Fibroblast of pulmonary artery (primary cell): ENCODE data around the gene NUDT16L1.

Experiments used
- DNase-seq: peaks from one replicate; pipeline ENCODE4 v3.0.0-alpha.2; 2010; ENCODE audit warnings: low read depth
- H3K4me3 ChIP-seq: replicated peaks from 2 replicates; pipeline ENCODE4 v1.5.1; 2011; ENCODE audit warnings: low read depth, mild to moderate bottlenecking, control low read depth, low read length, moderate library complexity
- TF ChIP-seq, protein P1 (sequence below): IDR thresholded peaks from 2 replicates; pipeline ENCODE4 v1.5.1; 2011; ENCODE audit warnings: mild to moderate bottlenecking, control low read depth, low read length, inconsistent platforms; ENCODE audit errors: missing control alignments

NUDT16L1 gene

DNA sequence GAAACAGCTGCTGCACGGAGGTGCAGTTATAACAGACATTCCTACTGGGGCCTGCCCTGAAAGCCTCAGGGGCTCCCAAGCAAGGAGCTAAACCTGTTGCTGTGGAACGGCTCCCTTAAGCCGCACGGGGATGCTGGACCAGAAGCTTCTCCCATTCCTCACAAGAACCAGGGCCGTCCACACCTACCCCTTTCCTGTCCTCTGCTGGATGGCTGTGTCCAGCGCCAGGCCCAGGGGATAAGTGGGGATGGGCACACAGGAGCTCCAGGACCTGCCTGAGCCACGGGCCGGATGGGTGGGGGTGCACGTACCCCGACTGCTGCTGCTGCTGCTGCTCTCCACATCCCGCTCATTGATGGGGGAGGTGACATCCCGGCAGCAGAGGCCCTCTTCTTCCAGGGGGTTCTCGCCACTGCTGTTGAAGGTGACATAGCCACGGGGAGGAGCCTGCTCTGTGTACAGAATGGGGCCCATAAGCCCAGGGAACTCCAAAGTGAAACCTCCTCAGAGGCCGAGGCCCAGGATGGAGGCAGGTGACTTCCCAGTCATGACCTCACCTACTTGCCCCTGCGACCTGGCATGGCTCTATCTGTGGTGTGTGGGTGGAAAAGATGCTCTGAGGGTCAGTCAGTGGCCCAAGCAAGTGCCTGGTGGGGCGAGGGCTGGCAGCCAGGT, 8.6 kb downstream of the NUDT16L1 start:
- TF ChIP-seq, protein P1, sequence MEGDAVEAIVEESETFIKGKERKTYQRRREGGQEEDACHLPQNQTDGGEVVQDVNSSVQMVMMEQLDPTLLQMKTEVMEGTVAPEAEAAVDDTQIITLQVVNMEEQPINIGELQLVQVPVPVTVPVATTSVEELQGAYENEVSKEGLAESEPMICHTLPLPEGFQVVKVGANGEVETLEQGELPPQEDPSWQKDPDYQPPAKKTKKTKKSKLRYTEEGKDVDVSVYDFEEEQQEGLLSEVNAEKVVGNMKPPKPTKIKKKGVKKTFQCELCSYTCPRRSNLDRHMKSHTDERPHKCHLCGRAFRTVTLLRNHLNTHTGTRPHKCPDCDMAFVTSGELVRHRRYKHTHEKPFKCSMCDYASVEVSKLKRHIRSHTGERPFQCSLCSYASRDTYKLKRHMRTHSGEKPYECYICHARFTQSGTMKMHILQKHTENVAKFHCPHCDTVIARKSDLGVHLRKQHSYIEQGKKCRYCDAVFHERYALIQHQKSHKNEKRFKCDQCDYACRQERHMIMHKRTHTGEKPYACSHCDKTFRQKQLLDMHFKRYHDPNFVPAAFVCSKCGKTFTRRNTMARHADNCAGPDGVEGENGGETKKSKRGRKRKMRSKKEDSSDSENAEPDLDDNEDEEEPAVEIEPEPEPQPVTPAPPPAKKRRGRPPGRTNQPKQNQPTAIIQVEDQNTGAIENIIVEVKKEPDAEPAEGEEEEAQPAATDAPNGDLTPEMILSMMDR: no peak
- no peak overlapping the region for H3K4me3 ChIP-seq
- DNase-seq: no peak

DNA sequence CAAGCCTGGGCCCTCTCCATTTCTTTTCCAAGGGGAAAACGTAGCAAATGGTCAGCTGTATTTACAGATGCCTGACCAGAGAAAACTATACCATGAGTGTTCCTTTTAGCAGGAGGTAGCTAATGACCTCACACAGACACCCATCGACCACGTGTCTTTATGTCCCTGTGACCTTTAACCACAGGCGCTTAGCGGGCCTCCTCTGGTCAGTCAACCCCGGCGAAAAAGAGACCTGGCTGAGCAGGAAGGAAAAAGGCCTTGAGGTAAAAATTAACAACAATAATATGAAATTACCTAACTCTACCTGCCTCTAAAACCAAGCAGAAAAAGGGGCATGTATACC, 9.1 kb downstream of the NUDT16L1 start:
- TF ChIP-seq, protein P1: no peak
- DNase-seq: no peak
- H3K4me3 ChIP-seq: no peak overlapping the region

DNA sequence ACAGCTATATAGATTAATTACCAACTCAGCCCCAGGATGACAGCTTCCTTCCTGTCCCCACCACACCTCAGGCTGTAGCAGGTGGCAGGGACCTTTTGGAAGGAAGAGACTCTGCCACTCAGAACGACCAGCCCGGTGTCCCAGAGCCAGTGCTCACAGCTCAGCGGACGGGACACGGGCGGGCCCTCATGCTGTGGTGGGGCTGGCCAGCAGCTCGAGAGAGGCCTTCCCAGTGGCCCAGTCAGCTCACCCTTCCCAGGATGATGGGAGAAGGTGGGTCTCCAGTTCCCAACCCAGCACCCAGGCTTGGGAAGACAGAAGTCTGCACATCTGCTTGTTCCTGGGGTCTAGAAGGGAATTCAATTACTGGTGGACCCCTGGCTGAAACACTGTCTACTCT, 10.5 kb downstream of the NUDT16L1 start:
- TF ChIP-seq, protein P1: no peak
- no peak overlapping the region for H3K4me3 ChIP-seq
- no peak for DNase-seq

DNA sequence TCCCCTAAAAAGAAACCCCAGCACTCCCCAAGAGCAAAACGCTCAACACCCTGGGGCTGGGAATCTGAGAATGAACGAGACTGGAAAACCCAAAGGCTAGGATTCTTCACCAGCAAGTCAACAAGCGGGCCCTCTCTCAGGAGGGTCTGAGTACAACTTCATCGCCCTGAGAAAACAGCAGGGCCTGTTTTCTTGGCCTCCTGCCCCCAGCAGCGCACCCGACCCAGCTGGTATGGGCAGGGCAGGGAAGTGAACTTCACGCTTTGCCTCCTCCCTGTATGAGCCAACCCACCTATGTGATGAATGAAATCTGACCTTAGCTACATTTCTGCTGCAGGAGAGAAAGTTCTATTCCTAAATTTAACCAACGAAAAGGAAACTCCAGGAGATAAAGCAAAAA, 11.1 kb downstream of the NUDT16L1 start:
- TF ChIP-seq, protein P1: no peak
- no peak for DNase-seq
- H3K4me3 ChIP-seq: no peak overlapping the region

DNA sequence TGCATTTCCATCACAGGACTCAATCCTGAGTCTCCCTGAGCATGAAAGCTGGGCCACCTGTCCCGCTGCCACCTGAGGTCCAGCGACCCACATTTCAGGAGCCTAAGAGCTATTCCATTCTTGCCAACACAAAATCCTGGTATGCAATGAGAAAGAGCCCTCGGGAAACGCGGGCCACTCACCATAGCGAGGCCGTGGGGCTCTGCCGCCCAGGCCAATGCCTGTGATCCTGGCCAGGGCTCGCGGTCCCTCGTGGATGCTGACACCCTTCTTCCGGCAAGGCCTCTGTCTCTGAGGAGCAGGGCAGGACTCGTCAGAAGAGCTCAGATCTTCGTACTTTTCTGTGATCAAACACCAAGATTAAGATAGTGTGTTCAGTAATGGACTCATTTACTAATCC, 11.6 kb downstream of the NUDT16L1 start:
- TF ChIP-seq, protein P1: no peak
- no peak for DNase-seq
- no peak overlapping the region for H3K4me3 ChIP-seq

DNA sequence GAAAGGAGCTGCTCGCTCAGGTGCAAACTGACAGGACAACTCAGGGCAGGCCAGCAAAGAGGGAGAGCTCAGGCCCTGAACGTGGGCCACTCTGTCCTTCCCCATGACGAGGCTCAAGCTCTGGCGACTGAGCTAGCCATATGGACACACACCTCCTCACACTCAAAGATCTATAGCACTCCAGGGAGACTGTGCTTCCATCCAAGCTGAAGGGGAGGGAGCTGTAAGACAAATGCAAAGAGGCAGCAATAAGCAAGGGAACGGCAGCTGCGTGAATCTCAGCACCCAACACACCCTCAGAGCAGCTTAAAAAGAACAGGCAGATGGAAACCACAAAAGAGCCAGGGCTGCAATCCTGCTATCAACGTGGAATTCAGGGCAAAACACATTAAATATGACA, 13.5 kb downstream of the NUDT16L1 start:
- TF ChIP-seq, protein P1: no peak
- DNase-seq: no peak
- H3K4me3 ChIP-seq: no peak overlapping the region

DNA sequence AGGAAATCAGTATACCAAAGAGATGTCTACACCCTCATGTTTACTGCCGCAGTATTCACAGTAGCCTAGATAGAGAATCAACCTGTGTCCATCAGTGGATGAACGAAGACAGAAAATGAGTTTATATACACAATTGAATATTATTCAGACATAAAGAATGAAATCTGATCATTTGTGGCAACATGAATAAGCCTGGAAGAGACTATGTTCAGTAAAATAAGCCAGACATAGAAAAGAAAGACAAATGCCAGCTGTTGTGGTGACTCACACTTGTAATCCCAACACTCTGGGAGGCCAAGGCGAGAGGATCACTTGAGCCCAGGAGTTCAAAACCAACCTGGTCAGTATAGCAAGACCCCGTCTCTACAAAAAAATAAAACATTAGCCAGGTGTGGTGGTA, 16.1 kb downstream of the NUDT16L1 start:
- no peak overlapping the region for H3K4me3 ChIP-seq
- DNase-seq: no peak
- TF ChIP-seq, protein P1: no peak
